SU-DHL-6 (cell line): Measurements from ENCODE around the gene SERPINB6.

Experiments
- EZH2phosphoT487 ChIP-seq: fragments of 200-600 bp; sonication (generic), shearing (Covaris generic); conservative IDR thresholded peaks from 2 replicates; pipeline ENCODE4 v1.6.1; 2018; ENCODE audit warnings: mild to moderate bottlenecking, antibody characterized with exemption, low read length, moderate library complexity, mixed read lengths
- TF ChIP-seq, protein P1 (sequence below): fragments of 200-600 bp; sonication (generic); IDR thresholded peaks from one replicate; pipeline ENCODE4 v1.5.1; 2017; ENCODE audit warnings: antibody characterized with exemption, mild to moderate bottlenecking, low read length, moderate library complexity; ENCODE audit not compliant: insufficient read depth, poor library complexity, severe bottlenecking

DNA sequence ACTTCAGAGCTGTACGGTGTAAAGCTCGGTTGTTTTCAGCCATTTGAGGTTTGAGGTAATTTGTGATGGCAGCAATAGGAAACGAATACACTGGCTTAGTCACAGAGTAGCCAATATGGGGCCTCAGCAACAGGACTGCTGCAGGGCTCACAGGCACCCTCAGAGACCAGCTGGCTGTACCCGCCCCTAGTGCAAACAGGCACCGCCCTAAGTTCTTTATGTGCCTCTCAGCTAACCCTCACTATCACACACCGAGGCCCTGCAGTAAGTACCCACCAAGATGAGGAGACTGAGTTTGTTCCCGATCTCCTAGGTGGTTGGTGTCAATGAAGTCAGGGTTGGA is 57.1 kb downstream of the SERPINB6 start:
- TF ChIP-seq, protein P1, sequence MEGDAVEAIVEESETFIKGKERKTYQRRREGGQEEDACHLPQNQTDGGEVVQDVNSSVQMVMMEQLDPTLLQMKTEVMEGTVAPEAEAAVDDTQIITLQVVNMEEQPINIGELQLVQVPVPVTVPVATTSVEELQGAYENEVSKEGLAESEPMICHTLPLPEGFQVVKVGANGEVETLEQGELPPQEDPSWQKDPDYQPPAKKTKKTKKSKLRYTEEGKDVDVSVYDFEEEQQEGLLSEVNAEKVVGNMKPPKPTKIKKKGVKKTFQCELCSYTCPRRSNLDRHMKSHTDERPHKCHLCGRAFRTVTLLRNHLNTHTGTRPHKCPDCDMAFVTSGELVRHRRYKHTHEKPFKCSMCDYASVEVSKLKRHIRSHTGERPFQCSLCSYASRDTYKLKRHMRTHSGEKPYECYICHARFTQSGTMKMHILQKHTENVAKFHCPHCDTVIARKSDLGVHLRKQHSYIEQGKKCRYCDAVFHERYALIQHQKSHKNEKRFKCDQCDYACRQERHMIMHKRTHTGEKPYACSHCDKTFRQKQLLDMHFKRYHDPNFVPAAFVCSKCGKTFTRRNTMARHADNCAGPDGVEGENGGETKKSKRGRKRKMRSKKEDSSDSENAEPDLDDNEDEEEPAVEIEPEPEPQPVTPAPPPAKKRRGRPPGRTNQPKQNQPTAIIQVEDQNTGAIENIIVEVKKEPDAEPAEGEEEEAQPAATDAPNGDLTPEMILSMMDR: no peak
- no peak for TF ChIP-seq EZH2phosphoT487
